ENCODE results near the gene LRRC31.

GRCh38 chr3:169907476-169907875, 37.7 kb upstream of the LRRC31 start:
- TF ChIP-seq CTCF (conservative IDR thresholded peaks at IDR 0.05; ENCODE audit: low read depth in 2 of 2) (no peak), EZH2phosphoT487 (IDR thresholded peaks at IDR 0.05; ENCODE audit: unreplicated experiment) (no peak), EZH2 (IDR thresholded peaks at IDR 0.05; ENCODE audit: low read depth, unreplicated experiment) (no peak), REST (IDR thresholded peaks at IDR 0.05; ENCODE audit: unreplicated experiment) (no peak), POLR2AphosphoS5 (IDR thresholded peaks at IDR 0.05; ENCODE audit: low read depth) (no peak)
